Gastroesophageal sphincter (tissue), 4 donors: ENCODE data around the gene DDX56. TPM values are rescaled to one million over a fixed set of nuclear protein-coding genes. Genes with fewer than 3 reads are reported as not detected.

Source experiments
- ATAC-seq: fragments of 150-250 bp; one replicate; pipeline ENCODE4 v1.9.1; 2016; ENCODE audit warnings: mild to moderate bottlenecking, moderate library complexity
- H3K27ac ChIP-seq, 4 donors: fragments of 200-600 bp; sonication (generic) in 3 of 4; 1 replicate in 3 of 4; 2 replicates in 1 of 4; pipeline ENCODE4 v1.5.1; 2016 to 2019
- H3K27me3 ChIP-seq: fragments of 200-600 bp; sonication (generic); one replicate; pipeline ENCODE4 v1.5.1; 2019
- H3K36me3 ChIP-seq, 2 donors: fragments of 200-600 bp; sonication (generic); one replicate each; pipeline ENCODE4 v1.5.1; 2019; ENCODE audit warnings: control low read depth in 1 of 2
- H3K4me1 ChIP-seq, 3 donors: fragments of 200-600 bp; sonication (generic); 1 replicate in 2 of 3; 2 replicates in 1 of 3; pipeline ENCODE4 v1.5.1; 2016 to 2019; ENCODE audit warnings: control low read depth in 2 of 3
- H3K4me3 ChIP-seq, 2 donors: fragments of 200-600 bp; sonication (generic); one replicate each; pipeline ENCODE4 v1.5.1; 2019; ENCODE audit warnings: mild to moderate bottlenecking in 1 of 2, moderate library complexity in 1 of 2
- H3K9me3 ChIP-seq, 3 donors: fragments of 200-600 bp; sonication (generic); one replicate each; pipeline ENCODE4 v1.5.1; 2017 to 2019; ENCODE audit warnings: control low read depth in 2 of 3
- CTCF ChIP-seq, 4 experiments: fragments of 200-600 bp in 2 of 4; fragments of 450-650 bp in 2 of 4; sonication (generic) in 1 of 4; IDR thresholded peaks; one replicate each; pipeline ENCODE4 v1.5.1; 2017 to 2019; ENCODE audit warnings: antibody characterized with exemption in 4 of 4, mild to moderate bottlenecking in 2 of 4, moderate library complexity in 2 of 4
- EP300 ChIP-seq: sonication (generic); formaldehyde crosslinking; IDR thresholded peaks from one replicate; pipeline ENCODE4 v1.6.1; 2017; ENCODE audit warnings: antibody characterized with exemption, mild to moderate bottlenecking
- POLR2A ChIP-seq, 2 donors: fragments of 450-650 bp; IDR thresholded peaks; one replicate each; pipeline ENCODE4 v1.6.1; 2017; ENCODE audit warnings: antibody characterized with exemption in 2 of 2, mild to moderate bottlenecking in 2 of 2, moderate library complexity in 1 of 2
- POLR2AphosphoS5 ChIP-seq: sonication (generic); formaldehyde crosslinking; IDR thresholded peaks from one replicate; pipeline ENCODE4 v1.6.1; 2017; ENCODE audit warnings: antibody characterized with exemption
- WGBS, 2 donors: methylation state at CpG; one replicate each; pipeline ENCODE4 v1.1.5; 2018; ENCODE audit warnings: low coverage in 1 of 2; 5-methylcytosine and 5-hydroxymethylcytosine counted together
- total RNA-seq, 4 donors: library from RNA; depleted of rRNA; stranded (reverse); fragments of >200 nt; gene quantifications; one replicate each; pipeline ENCODE4 v1.1.0, GENCODE V29; 2016

Gene DDX56
- total RNA-seq, 4 donors from 2014 or later = 34.2 to 46.4 (median 41.4) TPM

- no peak overlapping the region for H3K27ac ChIP-seq
Measured at GRCh38 chr7:44541876-44542610, 31.7 kb downstream of the DDX56 start.

GRCh38 chr7:44541028-44541869 lies 32.5 kb downstream of the DDX56 start, which contains the start of gene NPC1L1:
Gene NPC1L1 (minus strand): TSS chr7:44541330. CDS start chr7:44541259, 71 bp downstream.
- H3K4me3 ChIP-seq = no peak within 1 kb of the TSS
- no peaks in the 10 kb centered on the region for H3K36me3 ChIP-seq
- H3K27me3 ChIP-seq = no peaks in the 10 kb centered on the region
- H3K9me3 ChIP-seq = no peaks in the 10 kb centered on the region
- no peak for TF ChIP-seq POLR2AphosphoS5
- no peak for TF ChIP-seq CTCF (IDR thresholded peaks at IDR 0.05)
- no peak for TF ChIP-seq EP300
- TF ChIP-seq POLR2A (IDR thresholded peaks at IDR 0.05) = no peak
- 92 to 100% methylated on average over 2 to 4 of the region's 20 CpGs for WGBS, 2 donors
- no peaks in the 10 kb centered on the region for H3K4me1 ChIP-seq
- no peak for ATAC-seq
- no peak within 1 kb of the TSS for H3K27ac ChIP-seq

More at GRCh38 chr7:44541876-44542610, 31.7 kb downstream of the DDX56 start:
- H3K9me3 ChIP-seq = no peaks in the 10 kb centered on the region
- H3K27me3 ChIP-seq = no peaks in the 10 kb centered on the region
- H3K4me3 ChIP-seq = no peak overlapping the region
- TF ChIP-seq POLR2AphosphoS5 = no peak
- TF ChIP-seq POLR2A (IDR thresholded peaks at IDR 0.05) = no peak
- no peak for TF ChIP-seq CTCF (IDR thresholded peaks at IDR 0.05)
- no peak for TF ChIP-seq EP300
- no CpG with 5 or more reads among the region's 6 CpGs for WGBS, 2 donors
- no peaks in the 10 kb centered on the region for H3K4me1 ChIP-seq
- no peak for ATAC-seq
- no peaks in the 10 kb centered on the region for H3K36me3 ChIP-seq

GRCh38 chr7:44540592-44541027 lies 33.1 kb downstream of the DDX56 start:
- Histone ChIP-seq H3K36me3 (no peaks in the 10 kb centered on the region), H3K27me3 (no peaks in the 10 kb centered on the region), H3K4me3 (no peak overlapping the region), H3K4me1 (no peaks in the 10 kb centered on the region), H3K27ac (no peak overlapping the region), H3K9me3 (no peaks in the 10 kb centered on the region)
- WGBS, 2 donors = 100% methylated on average over 1 of the region's 5 CpGs; no CpG with 5 or more reads in 1 of the 2 donors
- TF ChIP-seq POLR2AphosphoS5 (no peak), CTCF (IDR thresholded peaks at IDR 0.05) (no peak)
- no peak for ATAC-seq

- WGBS, 2 donors = 76 to 94% methylated on average over 3 to 4 of the region's 27 CpGs
- H3K4me3 ChIP-seq = no peak overlapping the region
- TF ChIP-seq CTCF (IDR thresholded peaks at IDR 0.05) (no peak), EP300 (no peak), POLR2A (IDR thresholded peaks at IDR 0.05) (no peak), POLR2AphosphoS5 (no peak)
- H3K4me1 ChIP-seq = no peaks in the 10 kb centered on the region
- no peak overlapping the region for H3K27ac ChIP-seq
- no peak for ATAC-seq
- H3K36me3 ChIP-seq = no peaks in the 10 kb centered on the region
- no peaks in the 10 kb centered on the region for H3K9me3 ChIP-seq
- no peaks in the 10 kb centered on the region for H3K27me3 ChIP-seq
Measured at GRCh38 chr7:44539669-44540506, 33.8 kb downstream of the DDX56 start.
